HepG2 (cell line): Measurements from ENCODE around the gene SCAND1. TPM values are rescaled to one million over a fixed set of nuclear protein-coding genes. Genes with fewer than 3 reads are reported as not detected.

Source experiments
- BRD4 ChIP-seq: sonication (generic); formaldehyde crosslinking; IDR thresholded peaks from 2 replicates; pipeline ENCODE4 v1.4.0; 2020; ENCODE audit warnings: missing genetic modification reagents
- EZH2 ChIP-seq: conservative IDR thresholded peaks from 2 replicates; pipeline ENCODE4 v1.6.1; 2012; ENCODE audit warnings: mild to moderate bottlenecking, low read depth, low read length, moderate library complexity
- FOSL1 ChIP-seq: sonication (generic); formaldehyde crosslinking; IDR thresholded peaks from 2 replicates; pipeline ENCODE4 v1.9.0; 2021; ENCODE audit warnings: missing genetic modification reagents, borderline replicate concordance
- HNRNPK ChIP-seq: fragments of 200-400 bp; formaldehyde crosslinking; IDR thresholded peaks from 2 replicates; pipeline ENCODE4 v1.6.1; 2018; ENCODE audit warnings: low read length, low read depth, moderate library complexity, mild to moderate bottlenecking; ENCODE audit not compliant: poor library complexity, severe bottlenecking
- ISX ChIP-seq: sonication (generic); formaldehyde crosslinking; conservative IDR thresholded peaks from 2 replicates; pipeline ENCODE4 v1.5.0; 2020; ENCODE audit warnings: missing genetic modification reagents
- LCORL ChIP-seq, 2 experiments: fragments of 450-650 bp in 1 of 2; sonication (generic) in 1 of 2; formaldehyde crosslinking in 1 of 2; IDR thresholded peaks; 2 replicates each; pipeline versions ENCODE4 v1.5.0 to v1.6.1; 2017 to 2020; ENCODE audit warnings: antibody characterized with exemption in 1 of 2, missing genetic modification reagents in 1 of 2
- MIER2 ChIP-seq: IDR thresholded peaks from 2 replicates; pipeline ENCODE4 v1.6.1; 2016; ENCODE audit warnings: missing biosample characterization, missing genetic modification reagents
- MTA1 ChIP-seq: sonication (generic); formaldehyde crosslinking; IDR thresholded peaks from 2 replicates; pipeline ENCODE4 v1.4.0; 2020; ENCODE audit warnings: missing genetic modification reagents, mild to moderate bottlenecking, borderline replicate concordance
- PAF1 ChIP-seq: IDR thresholded peaks from 2 replicates; pipeline ENCODE4 v1.6.1; 2016; ENCODE audit warnings: missing genetic modification reagents, missing compliant biosample characterization
- REPIN1 ChIP-seq: sonication (generic); formaldehyde crosslinking; IDR thresholded peaks from 2 replicates; pipeline ENCODE4 v1.8.0; 2022; ENCODE audit warnings: missing genetic modification reagents, low read depth, mild to moderate bottlenecking, borderline replicate concordance
- RXRA ChIP-seq: sonication (generic); formaldehyde crosslinking; IDR thresholded peaks from 2 replicates; pipeline ENCODE4 v1.5.1; 2020; ENCODE audit warnings: missing genetic modification reagents
- TEAD2 ChIP-seq: sonication (generic); formaldehyde crosslinking; IDR thresholded peaks from 2 replicates; pipeline ENCODE4 v1.9.0; 2021; ENCODE audit warnings: missing genetic modification reagents
- ZMAT3 ChIP-seq: sonication (generic); formaldehyde crosslinking; conservative IDR thresholded peaks from 2 replicates; pipeline ENCODE4 v1.7.0; 2021; ENCODE audit warnings: missing genetic modification reagents
- ZNF331 ChIP-seq: sonication (generic); formaldehyde crosslinking; IDR thresholded peaks from 2 replicates; pipeline ENCODE4 v1.4.0; 2020; ENCODE audit warnings: missing genetic modification reagents
- ZNF549 ChIP-seq: sonication (generic); formaldehyde crosslinking; IDR thresholded peaks from 2 replicates; pipeline ENCODE4 v1.5.0; 2020; ENCODE audit warnings: missing genetic modification reagents
- ZNF558 ChIP-seq: sonication (generic); formaldehyde crosslinking; IDR thresholded peaks from 2 replicates; pipeline ENCODE4 v1.9.0; 2022; ENCODE audit warnings: mild to moderate bottlenecking, missing genetic modification reagents, borderline replicate concordance
- ZNF776 ChIP-seq: sonication (generic); formaldehyde crosslinking; IDR thresholded peaks from 2 replicates; pipeline ENCODE4 v1.4.0; 2020; ENCODE audit warnings: mild to moderate bottlenecking, missing genetic modification reagents
- ZNF891 ChIP-seq: sonication (generic); formaldehyde crosslinking; IDR thresholded peaks from 2 replicates; pipeline ENCODE4 v1.5.0; 2020; ENCODE audit warnings: mild to moderate bottlenecking, missing genetic modification reagents
- polyA plus RNA-seq, 8 experiments: library from polyadenylated mRNA; depleted of rRNA in 3 of 8; stranded (reverse) in 7 of 8; unstranded in 1 of 8; fragments of >200 nt; fragmentation: Illumina TruSeq in 4 of 8; extraction: Trizol in 4 of 8; gene quantifications; 2 replicates each; pipeline versions ENCODE4 v1.2.1 to v1.2.3, GENCODE V29; 2011 to 2016; ENCODE audit warnings: low read depth in 4 of 8, missing spikeins in 1 of 8, mixed read lengths in 1 of 8; ENCODE audit not compliant: insufficient read depth in 1 of 8
- total RNA-seq, 5 experiments: library from RNA; depleted of rRNA; stranded (reverse); fragments of >200 nt; fragmentation: Illumina TruSeq; extraction: Trizol; gene quantifications; 2 replicates each; pipeline ENCODE4 v1.2.3, GENCODE V29; 2016; ENCODE audit warnings: low read depth in 1 of 5
- TF ChIP-seq, protein P1 (sequence below), 2 experiments: sonication (generic) in 1 of 2; formaldehyde crosslinking in 1 of 2; IDR thresholded peaks; 2 replicates each; pipeline versions ENCODE4 v1.4.0 to v1.6.1; 2016 to 2020; ENCODE audit warnings: borderline replicate concordance in 1 of 2, low read depth in 1 of 2, mild to moderate bottlenecking in 1 of 2, missing genetic modification reagents in 1 of 2
- TF ChIP-seq, protein P2 (sequence below): sonication (generic); formaldehyde crosslinking; IDR thresholded peaks from 2 replicates; pipeline ENCODE4 v1.5.1; 2020; ENCODE audit warnings: mild to moderate bottlenecking, missing genetic modification reagents, moderate library complexity

The SCAND1 gene
- total and polyA plus RNA-seq, 2 of the 13 experiments (the other 11 are each of a cell fraction or from before 2014, with no cell fraction given) = 19.3 to 109 TPM

DNA sequence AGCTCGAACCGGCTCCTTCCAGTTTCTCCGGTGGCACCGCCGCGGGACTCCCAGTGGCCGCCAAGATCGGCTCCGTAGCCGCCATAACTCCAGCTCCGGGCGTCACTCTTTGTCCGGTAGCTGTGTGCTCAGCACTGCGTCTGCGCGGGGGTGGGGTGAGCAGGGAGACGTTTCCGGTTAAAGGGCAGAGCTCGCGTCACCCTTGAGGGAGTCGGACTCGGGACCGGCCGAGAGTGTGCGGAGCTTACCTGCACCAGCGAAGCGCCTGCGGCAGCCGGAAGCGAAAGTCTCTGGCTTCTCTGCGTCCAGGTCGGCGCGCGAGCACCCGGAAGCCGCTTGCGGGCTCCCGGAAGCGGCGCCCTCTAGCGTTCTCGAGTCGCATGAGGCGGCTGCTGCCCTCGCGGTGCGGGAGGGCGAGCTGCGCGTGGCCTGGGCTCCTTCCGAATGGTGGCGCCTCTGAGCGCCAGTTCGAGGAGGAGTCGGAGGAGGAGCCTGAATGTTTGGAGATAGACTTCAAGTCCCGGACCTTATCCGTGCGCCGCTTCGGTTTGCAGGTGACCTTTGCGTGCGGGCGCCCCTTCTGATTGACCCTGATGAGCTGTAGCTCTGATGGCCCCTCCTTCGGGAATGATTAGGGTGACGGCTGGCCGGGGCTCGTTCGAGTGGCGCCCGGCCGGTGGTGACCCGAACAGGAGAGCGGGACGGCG lies at the start of gene SCAND1 (continued):
- TF ChIP-seq ZNF776 (CRISPR knock-in tag) = peak; percentile 99
- peak; percentile 94 for TF ChIP-seq ZNF331
- TF ChIP-seq LCORL (IDR thresholded peaks at IDR 0.05) = no peak
- peak; percentile 93 for TF ChIP-seq LCORL (CRISPR knock-in tag; IDR thresholded peaks at IDR 0.05)
- TF ChIP-seq BRD4 (CRISPR knock-in tag) = peak; percentile 4; the same call in 1 of the 2 replicates
- peak; percentile 100 for TF ChIP-seq ZNF558 (CRISPR knock-in tag)
- no peak for TF ChIP-seq ZNF549
- peak; percentile 92 for TF ChIP-seq RXRA
- TF ChIP-seq PAF1 = no peak
- TF ChIP-seq MIER2 (CRISPR knock-in tag) = peak; percentile 86
- peak; percentile 58; the same call in 1 of the 2 replicates for TF ChIP-seq TEAD2 (CRISPR knock-in tag)
- no peak; the same call in 1 of the 2 replicates for TF ChIP-seq ISX (CRISPR knock-in tag)
- TF ChIP-seq FOSL1 (CRISPR knock-in tag) = no peak
- TF ChIP-seq MTA1 (CRISPR knock-in tag) = peak; percentile 73
- peak; percentile 82 for TF ChIP-seq ZNF891 (CRISPR knock-in tag)
- TF ChIP-seq EZH2 = no peak
- peak; percentile 87 for TF ChIP-seq ZMAT3 (CRISPR knock-in tag)
- peak; percentile 54 for TF ChIP-seq HNRNPK
- TF ChIP-seq, protein P1, sequence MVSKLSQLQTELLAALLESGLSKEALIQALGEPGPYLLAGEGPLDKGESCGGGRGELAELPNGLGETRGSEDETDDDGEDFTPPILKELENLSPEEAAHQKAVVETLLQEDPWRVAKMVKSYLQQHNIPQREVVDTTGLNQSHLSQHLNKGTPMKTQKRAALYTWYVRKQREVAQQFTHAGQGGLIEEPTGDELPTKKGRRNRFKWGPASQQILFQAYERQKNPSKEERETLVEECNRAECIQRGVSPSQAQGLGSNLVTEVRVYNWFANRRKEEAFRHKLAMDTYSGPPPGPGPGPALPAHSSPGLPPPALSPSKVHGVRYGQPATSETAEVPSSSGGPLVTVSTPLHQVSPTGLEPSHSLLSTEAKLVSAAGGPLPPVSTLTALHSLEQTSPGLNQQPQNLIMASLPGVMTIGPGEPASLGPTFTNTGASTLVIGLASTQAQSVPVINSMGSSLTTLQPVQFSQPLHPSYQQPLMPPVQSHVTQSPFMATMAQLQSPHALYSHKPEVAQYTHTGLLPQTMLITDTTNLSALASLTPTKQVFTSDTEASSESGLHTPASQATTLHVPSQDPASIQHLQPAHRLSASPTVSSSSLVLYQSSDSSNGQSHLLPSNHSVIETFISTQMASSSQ (IDR thresholded peaks at IDR 0.05; ENCODE audit: low read depth) = no peak; the same call in 1 of the 2 replicates
- TF ChIP-seq, protein P1 (CRISPR knock-in tag; IDR thresholded peaks at IDR 0.05; ENCODE audit: borderline replicate concordance) = peak; percentile 87; the same call in 1 of the 2 replicates
- TF ChIP-seq, protein P2, sequence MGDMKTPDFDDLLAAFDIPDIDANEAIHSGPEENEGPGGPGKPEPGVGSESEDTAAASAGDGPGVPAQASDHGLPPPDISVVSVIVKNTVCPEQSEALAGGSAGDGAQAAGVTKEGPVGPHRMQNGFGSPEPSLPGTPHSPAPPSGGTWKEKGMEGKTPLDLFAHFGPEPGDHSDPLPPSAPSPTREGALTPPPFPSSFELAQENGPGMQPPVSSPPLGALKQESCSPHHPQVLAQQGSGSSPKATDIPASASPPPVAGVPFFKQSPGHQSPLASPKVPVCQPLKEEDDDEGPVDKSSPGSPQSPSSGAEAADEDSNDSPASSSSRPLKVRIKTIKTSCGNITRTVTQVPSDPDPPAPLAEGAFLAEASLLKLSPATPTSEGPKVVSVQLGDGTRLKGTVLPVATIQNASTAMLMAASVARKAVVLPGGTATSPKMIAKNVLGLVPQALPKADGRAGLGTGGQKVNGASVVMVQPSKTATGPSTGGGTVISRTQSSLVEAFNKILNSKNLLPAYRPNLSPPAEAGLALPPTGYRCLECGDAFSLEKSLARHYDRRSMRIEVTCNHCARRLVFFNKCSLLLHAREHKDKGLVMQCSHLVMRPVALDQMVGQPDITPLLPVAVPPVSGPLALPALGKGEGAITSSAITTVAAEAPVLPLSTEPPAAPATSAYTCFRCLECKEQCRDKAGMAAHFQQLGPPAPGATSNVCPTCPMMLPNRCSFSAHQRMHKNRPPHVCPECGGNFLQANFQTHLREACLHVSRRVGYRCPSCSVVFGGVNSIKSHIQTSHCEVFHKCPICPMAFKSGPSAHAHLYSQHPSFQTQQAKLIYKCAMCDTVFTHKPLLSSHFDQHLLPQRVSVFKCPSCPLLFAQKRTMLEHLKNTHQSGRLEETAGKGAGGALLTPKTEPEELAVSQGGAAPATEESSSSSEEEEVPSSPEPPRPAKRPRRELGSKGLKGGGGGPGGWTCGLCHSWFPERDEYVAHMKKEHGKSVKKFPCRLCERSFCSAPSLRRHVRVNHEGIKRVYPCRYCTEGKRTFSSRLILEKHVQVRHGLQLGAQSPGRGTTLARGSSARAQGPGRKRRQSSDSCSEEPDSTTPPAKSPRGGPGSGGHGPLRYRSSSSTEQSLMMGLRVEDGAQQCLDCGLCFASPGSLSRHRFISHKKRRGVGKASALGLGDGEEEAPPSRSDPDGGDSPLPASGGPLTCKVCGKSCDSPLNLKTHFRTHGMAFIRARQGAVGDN = peak; percentile 98
- TF ChIP-seq REPIN1 (CRISPR knock-in tag) = peak; percentile 99
